Skeletal muscle satellite cell (primary cell): ENCODE results near the gene BCL2L14.

Source experiments
- H3K27me3 ChIP-seq: 2 replicates; pipeline ENCODE4 v1.7.0; 2013; ENCODE audit warnings: low read length; ENCODE audit not compliant: control insufficient read depth, insufficient read depth
- H3K36me3 ChIP-seq: 2 replicates; pipeline ENCODE4 v1.7.0; 2013; ENCODE audit warnings: mild to moderate bottlenecking, control low read depth, low read length; ENCODE audit not compliant: insufficient read depth
- H3K4me1 ChIP-seq: 2 replicates; pipeline ENCODE4 v1.7.0; 2013; ENCODE audit warnings: low read length; ENCODE audit not compliant: control insufficient read depth, insufficient read depth
- H3K4me2 ChIP-seq: 2 replicates; pipeline ENCODE4 v1.7.0; 2013; ENCODE audit warnings: mild to moderate bottlenecking, low read length
- H3K4me3 ChIP-seq: 2 replicates; pipeline ENCODE4 v1.7.0; 2013; ENCODE audit warnings: low read length
- H3K9ac ChIP-seq: 2 replicates; pipeline ENCODE4 v1.7.0; 2013; ENCODE audit warnings: mild to moderate bottlenecking, low read depth, low read length, moderate library complexity
- H3K9me3 ChIP-seq: replicated peaks from 2 replicates; pipeline ENCODE4 v1.7.0; 2013; ENCODE audit warnings: mild to moderate bottlenecking, control low read depth, low read length

BCL2L14 gene

DNA sequence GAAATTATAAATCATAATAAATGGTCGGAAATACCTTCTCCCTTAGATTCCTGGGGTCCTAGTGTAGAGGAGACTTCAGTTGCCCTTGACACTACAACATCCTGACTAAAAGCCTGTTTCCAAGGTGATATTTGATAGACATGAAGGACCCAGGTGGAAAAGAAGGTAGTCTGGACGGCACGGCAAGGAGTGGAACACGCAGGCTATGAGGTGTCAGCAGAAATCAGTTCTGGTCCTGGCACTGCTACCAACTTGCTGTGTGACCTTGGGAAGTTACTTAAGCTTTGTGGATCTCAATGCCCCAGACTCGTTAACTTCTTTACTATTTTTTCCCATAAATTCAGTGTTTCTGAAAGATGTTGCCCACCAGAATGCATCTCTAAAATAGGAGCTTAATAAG is 36.9 kb upstream of the BCL2L14 start:
- no peak overlapping the region for H3K4me3 ChIP-seq
- H3K4me1 ChIP-seq = peaks cover 6% of the 10 kb centered on the region
- H3K4me2 ChIP-seq = no peak overlapping the region
- no peak overlapping the region for H3K9ac ChIP-seq
- H3K27me3 ChIP-seq = peaks cover 6% of the 10 kb centered on the region
- no peaks in the 10 kb centered on the region for H3K9me3 ChIP-seq
- H3K36me3 ChIP-seq = no peaks in the 10 kb centered on the region

DNA sequence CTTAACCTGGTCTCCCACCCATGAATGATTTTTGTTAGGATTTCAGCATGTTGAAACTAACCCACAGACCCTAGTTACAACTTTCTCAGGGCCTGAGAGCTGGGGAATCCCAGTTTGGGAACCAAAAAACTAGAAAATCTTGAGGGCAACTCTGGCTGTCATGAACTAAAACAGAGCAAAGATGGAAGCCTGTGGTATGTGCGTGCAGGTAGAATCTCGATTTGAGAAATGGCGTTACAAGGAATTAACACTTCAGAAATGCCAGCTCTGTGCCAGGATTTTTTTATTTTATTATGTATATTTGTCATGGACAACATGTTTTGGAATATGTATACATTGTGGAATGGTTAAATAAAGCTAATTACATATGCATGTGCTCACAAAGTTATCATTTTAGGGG is 36.4 kb upstream of the BCL2L14 start:
- Histone ChIP-seq H3K4me1 (peaks cover 6% of the 10 kb centered on the region), H3K4me2 (no peak overlapping the region), H3K36me3 (no peaks in the 10 kb centered on the region), H3K4me3 (no peak overlapping the region), H3K27me3 (peaks cover 6% of the 10 kb centered on the region), H3K9me3 (no peaks in the 10 kb centered on the region), H3K9ac (no peak overlapping the region)

DNA sequence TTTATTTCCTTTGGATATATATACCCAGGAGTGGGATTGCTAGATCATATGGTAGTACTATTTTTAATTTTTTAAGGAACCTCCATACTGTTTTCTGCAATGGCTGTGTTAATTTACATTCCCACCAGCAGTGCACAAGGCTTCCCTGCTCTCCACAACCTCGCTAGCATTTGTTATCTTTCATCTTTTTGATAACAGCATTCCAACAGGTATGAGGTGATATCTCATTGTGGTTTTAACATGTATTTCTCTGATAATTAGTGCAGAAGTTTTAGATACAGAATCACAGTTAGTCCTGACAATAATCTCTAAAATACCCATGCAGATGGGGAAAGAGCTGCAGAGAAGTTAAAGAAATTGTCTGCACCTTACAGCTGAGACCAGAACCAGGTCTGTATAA is 35.5 kb upstream of the BCL2L14 start:
- H3K27me3 ChIP-seq = peaks cover 13% of the 10 kb centered on the region
- H3K9me3 ChIP-seq = no peaks in the 10 kb centered on the region
- no peaks in the 10 kb centered on the region for H3K36me3 ChIP-seq
- H3K9ac ChIP-seq = no peak overlapping the region
- no peak overlapping the region for H3K4me3 ChIP-seq
- no peak overlapping the region for H3K4me2 ChIP-seq
- H3K4me1 ChIP-seq = peaks cover 6% of the 10 kb centered on the region

- H3K9me3 ChIP-seq = no peaks in the 10 kb centered on the region
- peaks cover 6% of the 10 kb centered on the region for H3K4me1 ChIP-seq
- no peak overlapping the region for H3K9ac ChIP-seq
- peaks cover 13% of the 10 kb centered on the region for H3K27me3 ChIP-seq
- H3K36me3 ChIP-seq = no peaks in the 10 kb centered on the region
- H3K4me3 ChIP-seq = no peak overlapping the region
- H3K4me2 ChIP-seq = no peak overlapping the region
Observed at GRCh38 chr12:12036901-12037300, 33.8 kb upstream of the BCL2L14 start.

DNA sequence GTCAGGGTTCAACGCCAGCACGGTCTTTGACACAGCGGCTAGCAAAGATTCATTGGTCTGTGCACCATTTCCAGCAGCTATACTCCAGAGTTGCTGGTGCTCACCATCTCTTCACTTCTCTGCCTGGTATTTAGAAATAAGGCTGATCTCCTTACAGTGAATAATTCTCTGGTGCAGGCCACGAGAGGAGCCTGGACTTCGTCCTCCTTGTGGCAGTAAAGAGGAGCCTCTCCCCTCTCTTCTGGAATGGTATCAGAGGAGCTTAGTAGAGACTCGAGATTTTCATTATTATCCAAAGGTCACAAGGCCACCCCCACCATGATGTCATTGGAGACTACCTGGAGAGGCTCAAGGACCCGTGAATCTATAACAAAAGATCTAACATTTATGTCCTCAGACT is 30.8 kb upstream of the BCL2L14 start:
- Histone ChIP-seq H3K4me3 (no peak overlapping the region), H3K9me3 (no peaks in the 10 kb centered on the region), H3K27me3 (peaks cover 20% of the 10 kb centered on the region), H3K36me3 (no peaks in the 10 kb centered on the region), H3K4me1 (no peaks in the 10 kb centered on the region), H3K4me2 (no peak overlapping the region), H3K9ac (no peak overlapping the region)

DNA sequence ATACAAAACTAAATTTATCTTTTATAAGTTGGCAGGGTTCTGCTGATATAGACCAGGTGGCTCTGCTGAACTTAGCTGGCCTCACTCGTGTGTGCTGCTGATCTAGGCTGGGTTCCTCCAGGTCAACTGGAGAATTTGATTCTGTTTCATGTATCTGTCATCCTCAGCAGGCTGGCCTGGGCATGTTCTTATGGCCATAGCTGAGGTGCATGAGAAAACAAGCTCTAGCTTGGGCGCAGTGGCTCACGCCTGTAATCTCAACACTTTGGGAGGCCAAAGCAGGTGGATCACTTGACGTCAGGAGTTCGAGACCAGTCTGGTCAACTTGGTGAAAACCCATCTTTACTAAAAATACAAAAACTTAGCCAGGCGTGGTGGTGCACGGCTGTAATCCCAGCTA is 24.3 kb upstream of the BCL2L14 start:
- no peaks in the 10 kb centered on the region for H3K9me3 ChIP-seq
- no peak overlapping the region for H3K4me2 ChIP-seq
- H3K27me3 ChIP-seq = peaks cover 14% of the 10 kb centered on the region
- no peak overlapping the region for H3K9ac ChIP-seq
- no peak overlapping the region for H3K4me3 ChIP-seq
- H3K36me3 ChIP-seq = no peaks in the 10 kb centered on the region
- H3K4me1 ChIP-seq = no peaks in the 10 kb centered on the region

- no peaks in the 10 kb centered on the region for H3K36me3 ChIP-seq
- H3K27me3 ChIP-seq = peaks cover 23% of the 10 kb centered on the region
- no peak overlapping the region for H3K4me2 ChIP-seq
- H3K4me3 ChIP-seq = no peak overlapping the region
- H3K4me1 ChIP-seq = no peaks in the 10 kb centered on the region
- H3K9ac ChIP-seq = no peak overlapping the region
- H3K9me3 ChIP-seq = no peaks in the 10 kb centered on the region
Observed at GRCh38 chr12:12047682-12048081, 23.1 kb upstream of the BCL2L14 start.

- no peak overlapping the region for H3K9ac ChIP-seq
- no peaks in the 10 kb centered on the region for H3K4me1 ChIP-seq
- H3K4me2 ChIP-seq = no peak overlapping the region
- H3K36me3 ChIP-seq = no peaks in the 10 kb centered on the region
- H3K4me3 ChIP-seq = no peak overlapping the region
- peaks cover 23% of the 10 kb centered on the region for H3K27me3 ChIP-seq
- no peaks in the 10 kb centered on the region for H3K9me3 ChIP-seq
Observed at GRCh38 chr12:12048266-12048665, 22.5 kb upstream of the BCL2L14 start.

DNA sequence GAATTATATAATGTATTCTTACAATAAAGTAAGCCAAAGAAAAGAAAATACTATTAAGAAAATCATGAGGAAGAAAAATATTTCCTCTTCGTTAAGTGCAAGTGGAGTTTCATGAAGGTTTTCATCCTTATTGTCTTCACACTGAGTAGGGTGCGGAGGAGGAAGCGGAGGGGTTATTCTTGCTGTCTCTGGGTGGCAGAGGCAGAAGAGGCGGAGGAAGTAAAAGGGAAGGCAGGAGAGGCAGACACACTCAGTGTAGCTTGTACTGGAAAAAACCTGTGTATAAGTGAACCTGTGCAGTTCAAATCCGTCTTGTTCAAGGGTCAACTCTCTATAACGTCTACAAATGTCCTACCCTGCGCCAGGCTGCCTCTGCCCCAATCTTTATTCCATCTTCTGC is 22.0 kb upstream of the BCL2L14 start:
- Histone ChIP-seq H3K4me1 (no peaks in the 10 kb centered on the region), H3K4me2 (no peak overlapping the region), H3K4me3 (no peak overlapping the region), H3K9ac (no peak overlapping the region), H3K36me3 (no peaks in the 10 kb centered on the region), H3K27me3 (peaks cover 23% of the 10 kb centered on the region), H3K9me3 (no peaks in the 10 kb centered on the region)

DNA sequence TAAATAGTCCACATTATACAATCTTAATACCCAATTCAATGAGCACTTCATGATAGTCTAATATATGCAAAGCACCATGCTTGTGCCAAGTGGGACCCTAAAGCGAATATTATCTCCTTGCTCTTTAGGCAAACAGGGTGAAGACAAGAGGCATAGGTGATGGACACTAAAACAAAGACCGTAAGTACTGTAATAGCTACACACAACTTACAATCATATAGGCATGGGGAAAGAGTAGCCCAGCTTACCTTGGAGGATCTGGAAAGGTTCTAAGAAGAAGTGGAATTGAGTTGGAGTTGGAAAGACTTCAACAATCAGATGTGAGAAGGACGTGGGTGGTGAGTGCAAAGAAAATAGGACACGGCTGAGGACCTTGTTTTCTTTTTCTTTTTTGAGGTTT is 19.1 kb upstream of the BCL2L14 start:
- Histone ChIP-seq H3K9ac (no peak overlapping the region), H3K4me2 (no peak overlapping the region), H3K36me3 (no peaks in the 10 kb centered on the region), H3K4me1 (no peaks in the 10 kb centered on the region), H3K27me3 (peaks cover 18% of the 10 kb centered on the region), H3K4me3 (no peak overlapping the region), H3K9me3 (no peaks in the 10 kb centered on the region)

DNA sequence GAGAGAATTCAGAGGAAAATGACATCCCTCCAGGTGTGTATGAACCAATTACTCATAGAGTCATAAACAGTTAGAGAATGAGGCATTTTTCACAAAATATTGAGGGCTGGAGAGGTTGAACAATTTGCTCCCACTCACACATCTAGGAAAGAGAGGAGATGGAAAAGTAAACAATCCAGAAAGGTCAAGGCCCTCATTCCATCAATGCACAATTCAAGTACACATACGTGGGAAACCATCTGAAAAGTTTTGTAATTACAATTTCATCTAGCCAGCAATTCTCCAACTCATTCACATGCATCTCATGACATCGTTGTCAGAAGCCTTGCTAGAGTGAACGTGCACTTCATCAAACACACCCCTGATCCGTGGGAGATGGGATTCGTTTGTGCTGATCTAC is 15.7 kb upstream of the BCL2L14 start:
- Histone ChIP-seq H3K9ac (no peak overlapping the region), H3K4me1 (no peaks in the 10 kb centered on the region), H3K9me3 (no peaks in the 10 kb centered on the region), H3K36me3 (no peaks in the 10 kb centered on the region), H3K27me3 (peaks cover 18% of the 10 kb centered on the region), H3K4me2 (no peak overlapping the region), H3K4me3 (no peak overlapping the region)

- H3K9me3 ChIP-seq = no peaks in the 10 kb centered on the region
- H3K36me3 ChIP-seq = no peaks in the 10 kb centered on the region
- H3K4me1 ChIP-seq = no peaks in the 10 kb centered on the region
- no peak overlapping the region for H3K4me3 ChIP-seq
- no peak overlapping the region for H3K9ac ChIP-seq
- peaks cover 10% of the 10 kb centered on the region for H3K27me3 ChIP-seq
- no peak overlapping the region for H3K4me2 ChIP-seq
Observed at GRCh38 chr12:12056951-12057350, 13.8 kb upstream of the BCL2L14 start.
